ENCODE data around the gene ATM. TPM values are rescaled to one million over a fixed set of nuclear protein-coding genes. Genes with fewer than 3 reads are reported as not detected.

ATM gene
- total RNA-seq, 5 donors from 2014 or later (not counting 1 experiment from before 2014, with no cell fraction given): 376 to 547 (median 410) TPM

GRCh38 chr11:108206969-108207682, 15.7 kb upstream of the ATM start:
- H3K27ac ChIP-seq (ENCODE audit: low read length): no peak overlapping the region
- WGBS (ENCODE audit: insufficient coverage): 80% methylated on average over 6 of the region's 8 CpGs
- H3K4me1 ChIP-seq (ENCODE audit: control insufficient read depth in 1 of 2, extremely low read depth in 1 of 2, insufficient read depth in 2 of 2, low read length in 2 of 2): peaks cover 0 to 14% of the 10 kb centered on the region in 2 experiments
- Mint-ChIP-seq H3K27me3 (no peaks in the 10 kb centered on the region), H3K4me3 (no peak overlapping the region), H3K27ac (no peak overlapping the region), H3K36me3 (peaks cover 84% of the 10 kb centered on the region), H3K9me3 (peaks cover 4 to 9% (median 8%) of the 10 kb centered on the region in 3 donors), H3K4me1 (peaks cover 63 to 74% (median 65%) of the 10 kb centered on the region in 3 donors)
- POLR2A ChIA-PET: interaction anchor here in 1 of 2 donors (0.6 to 1.0 kb wide), 3 partner anchors 10 to 655 kb away, joined by 3 read pairs; no protein-coding TSS in a partner anchor
- CTCF ChIA-PET: no interaction called here
- H3K9me3 ChIP-seq: peaks cover 2% of the 10 kb centered on the region
- DNase-seq (no peak), ATAC-seq (replicated peaks in 1 of 4) (no peak)
- peaks cover 21 to 73% of the 10 kb centered on the region in 2 donors for H3K36me3 ChIP-seq (ENCODE audit: control insufficient read depth in 2 of 2, extremely low read depth in 1 of 2, insufficient read depth in 1 of 2, low read length in 1 of 2)
- no peaks in the 10 kb centered on the region for H3K27me3 ChIP-seq (replicated peaks in 1 of 2; ENCODE audit: control insufficient read depth in 2 of 2, extremely low read depth in 1 of 2, insufficient read depth in 2 of 2, low read length in 1 of 2)
- H3K4me3 ChIP-seq (ENCODE audit: control insufficient read depth in 1 of 2, extremely low read depth in 1 of 2, low read length in 1 of 2): peak overlapping the region in 1 of 2 donors; percentile 17

GRCh38 chr11:108207683-108208060, 15.2 kb upstream of the ATM start:
- Histone ChIP-seq H3K27ac (ENCODE audit: low read length) (no peak overlapping the region), H3K27me3 (replicated peaks in 1 of 2; ENCODE audit: control insufficient read depth in 2 of 2, extremely low read depth in 1 of 2, insufficient read depth in 2 of 2, low read length in 1 of 2) (no peaks in the 10 kb centered on the region), H3K4me3 (ENCODE audit: control insufficient read depth in 1 of 2, extremely low read depth in 1 of 2, low read length in 1 of 2) (peak overlapping the region in 1 of 2 donors; percentile 8), H3K4me1 (ENCODE audit: control insufficient read depth in 1 of 2, extremely low read depth in 1 of 2, insufficient read depth in 2 of 2, low read length in 2 of 2) (peaks cover 0 to 15% of the 10 kb centered on the region in 2 experiments), H3K9me3 (peaks cover 2% of the 10 kb centered on the region), H3K36me3 (ENCODE audit: control insufficient read depth in 2 of 2, extremely low read depth in 1 of 2, insufficient read depth in 1 of 2, low read length in 1 of 2) (peaks cover 21 to 73% of the 10 kb centered on the region in 2 donors)
- DNase-seq (no peak), ATAC-seq (replicated peaks in 1 of 4) (no peak)
- 95% methylated on average over 3 of the region's 6 CpGs for WGBS (ENCODE audit: insufficient coverage)
- no peaks in the 10 kb centered on the region for H3K27me3 Mint-ChIP-seq
- peaks cover 63 to 74% (median 63%) of the 10 kb centered on the region in 3 donors for H3K4me1 Mint-ChIP-seq
- peaks cover 4 to 9% (median 8%) of the 10 kb centered on the region in 3 donors for H3K9me3 Mint-ChIP-seq
- H3K36me3 Mint-ChIP-seq: peaks cover 85% of the 10 kb centered on the region
- H3K4me3 Mint-ChIP-seq: peak overlapping the region in 1 of 3 donors; percentile 52
- ChIA-PET POLR2A (interaction anchor here in 1 of 2 donors (0.6 kb wide), 1 partner anchor 655 kb away, joined by 3 read pairs; no protein-coding TSS in a partner anchor), CTCF (no interaction called here)
- no peak overlapping the region for H3K27ac Mint-ChIP-seq

GRCh38 chr11:108210441-108210840, 12.4 kb upstream of the ATM start:
- ATAC-seq (replicated peaks in 1 of 4) (no peak), DNase-seq (no peak)
- Mint-ChIP-seq H3K4me3 (peak overlapping the region in 1 of 3 donors; percentile 53), H3K27me3 (no peaks in the 10 kb centered on the region), H3K4me1 (peaks cover 60 to 79% (median 67%) of the 10 kb centered on the region in 3 donors), H3K27ac (peak overlapping the region in 1 of 2 donors; percentile 44), H3K36me3 (peaks cover 76% of the 10 kb centered on the region), H3K9me3 (peaks cover 0 to 3% (median 0%) of the 10 kb centered on the region in 3 donors)
- Histone ChIP-seq H3K36me3 (ENCODE audit: control insufficient read depth in 2 of 2, extremely low read depth in 1 of 2, insufficient read depth in 1 of 2, low read length in 1 of 2) (peaks cover 17 to 69% of the 10 kb centered on the region in 2 donors), H3K27ac (ENCODE audit: low read length) (no peak overlapping the region), H3K9me3 (peaks cover 2% of the 10 kb centered on the region), H3K4me1 (ENCODE audit: control insufficient read depth in 1 of 2, extremely low read depth in 1 of 2, insufficient read depth in 2 of 2, low read length in 2 of 2) (peaks cover 2 to 21% of the 10 kb centered on the region in 2 experiments), H3K27me3 (replicated peaks in 1 of 2; ENCODE audit: control insufficient read depth in 2 of 2, extremely low read depth in 1 of 2, insufficient read depth in 2 of 2, low read length in 1 of 2) (no peaks in the 10 kb centered on the region), H3K4me3 (ENCODE audit: control insufficient read depth in 1 of 2, extremely low read depth in 1 of 2, low read length in 1 of 2) (no peak overlapping the region)
- POLR2A ChIA-PET: interaction anchor here in 1 of 2 donors (0.7 kb wide), 1 partner anchor 68 kb away, joined by 3 read pairs; no protein-coding TSS in a partner anchor
- no CpG with 5 or more reads among the region's 1 CpG for WGBS (ENCODE audit: insufficient coverage)
- CTCF ChIA-PET: interaction anchor here (0.5 to 0.7 kb wide), 2 partner anchors 15 to 54 kb away, joined by 4 to 6 read pairs; no protein-coding TSS in a partner anchor

GRCh38 chr11:108213784-108214183, 9.1 kb upstream of the ATM start:
- H3K27ac Mint-ChIP-seq: peak overlapping the region in 1 of 2 donors; percentile 58
- peaks cover 78 to 92% (median 83%) of the 10 kb centered on the region in 3 donors for H3K4me1 Mint-ChIP-seq
- Histone ChIP-seq H3K9me3 (no peaks in the 10 kb centered on the region), H3K4me1 (ENCODE audit: control insufficient read depth in 1 of 2, extremely low read depth in 1 of 2, insufficient read depth in 2 of 2, low read length in 2 of 2) (peaks cover 24 to 29% of the 10 kb centered on the region in 2 experiments), H3K4me3 (ENCODE audit: control insufficient read depth in 1 of 2, extremely low read depth in 1 of 2, low read length in 1 of 2) (no peak overlapping the region), H3K27me3 (replicated peaks in 1 of 2; ENCODE audit: control insufficient read depth in 2 of 2, extremely low read depth in 1 of 2, insufficient read depth in 2 of 2, low read length in 1 of 2) (no peaks in the 10 kb centered on the region), H3K36me3 (ENCODE audit: control insufficient read depth in 2 of 2, extremely low read depth in 1 of 2, insufficient read depth in 1 of 2, low read length in 1 of 2) (peaks cover 3 to 36% of the 10 kb centered on the region in 2 donors), H3K27ac (ENCODE audit: low read length) (no peak overlapping the region)
- H3K4me3 Mint-ChIP-seq: peak overlapping the region in 2 of 3 donors; percentile 8 to 24
- no peaks in the 10 kb centered on the region for H3K27me3 Mint-ChIP-seq
- WGBS (ENCODE audit: insufficient coverage): no CpG with 5 or more reads among the region's 2 CpGs
- POLR2A ChIA-PET: no interaction called here
- peaks cover 48% of the 10 kb centered on the region for H3K36me3 Mint-ChIP-seq
- H3K9me3 Mint-ChIP-seq: no peaks in the 10 kb centered on the region
- CTCF ChIA-PET: interaction anchor here in 1 of 2 donors (0.7 kb wide), 1 partner anchor 27 kb away, joined by 3 read pairs; no protein-coding TSS in a partner anchor
- DNase-seq (no peak), ATAC-seq (replicated peaks in 1 of 4) (no peak)

GRCh38 chr11:108216988-108217387, 5.9 kb upstream of the ATM start:
- peak overlapping the region in 2 of 3 donors; percentile 11 to 34 for H3K4me3 Mint-ChIP-seq
- CTCF ChIA-PET: no interaction called here

GRCh38 chr11:108218455-108218854, 4.4 kb upstream of the ATM start:
- Mint-ChIP-seq H3K36me3 (peaks cover 32% of the 10 kb centered on the region), H3K27me3 (no peaks in the 10 kb centered on the region), H3K27ac (peak overlapping the region; percentile 29 to 41), H3K9me3 (no peaks in the 10 kb centered on the region), H3K4me3 (peak overlapping the region in 2 of 3 donors; percentile 10 to 63), H3K4me1 (peaks cover 71 to 76% (median 74%) of the 10 kb centered on the region in 3 donors)
- DNase-seq: no peak
- H3K4me3 ChIP-seq (ENCODE audit: control insufficient read depth in 1 of 2, extremely low read depth in 1 of 2, low read length in 1 of 2): no peak overlapping the region
- no peak overlapping the region for H3K27ac ChIP-seq (ENCODE audit: low read length)
- ChIA-PET CTCF (interaction anchor here (0.6 to 1.2 kb wide), 6 partner anchors 10 to 67 kb away, joined by 3 to 7 read pairs (median 4); no protein-coding TSS in a partner anchor), POLR2A (interaction anchor here (0.7 to 1.0 kb wide), 3 partner anchors 10 to 34 kb away, joined by 3 read pairs; no protein-coding TSS in a partner anchor)
- H3K36me3 ChIP-seq (ENCODE audit: control insufficient read depth in 2 of 2, extremely low read depth in 1 of 2, insufficient read depth in 1 of 2, low read length in 1 of 2): peaks cover 0 to 13% of the 10 kb centered on the region in 2 donors
- no CpG with 5 or more reads among the region's 2 CpGs for WGBS (ENCODE audit: insufficient coverage)
- ATAC-seq (replicated peaks in 1 of 4): no peak
- no peaks in the 10 kb centered on the region for H3K27me3 ChIP-seq (replicated peaks in 1 of 2; ENCODE audit: control insufficient read depth in 2 of 2, extremely low read depth in 1 of 2, insufficient read depth in 2 of 2, low read length in 1 of 2)
- H3K9me3 ChIP-seq: no peaks in the 10 kb centered on the region
- H3K4me1 ChIP-seq (ENCODE audit: control insufficient read depth in 1 of 2, extremely low read depth in 1 of 2, insufficient read depth in 2 of 2, low read length in 2 of 2): peaks cover 21 to 45% of the 10 kb centered on the region in 2 experiments

More at GRCh38 chr11:108216988-108217387, 5.9 kb upstream of the ATM start:
- peak in 1 of 35 experiments; percentile 36 for DNase-seq
- Mint-ChIP-seq H3K27ac (peak overlapping the region; percentile 5 to 44), H3K4me1 (peaks cover 82 to 88% (median 83%) of the 10 kb centered on the region in 3 donors), H3K9me3 (no peaks in the 10 kb centered on the region), H3K36me3 (peaks cover 42% of the 10 kb centered on the region), H3K27me3 (no peaks in the 10 kb centered on the region)
- H3K4me1 ChIP-seq (ENCODE audit: control insufficient read depth in 1 of 2, extremely low read depth in 1 of 2, insufficient read depth in 2 of 2, low read length in 2 of 2): peaks cover 28 to 45% of the 10 kb centered on the region in 2 experiments
- POLR2A ChIA-PET: interaction anchor here in 1 of 2 donors (0.6 to 0.9 kb wide), 2 partner anchors 11 to 54 kb away, joined by 3 read pairs; no protein-coding TSS in a partner anchor
- no peaks in the 10 kb centered on the region for H3K9me3 ChIP-seq
- peak; percentile 55 to 69 (median 60) for ATAC-seq (replicated peaks in 1 of 4)
- H3K4me3 ChIP-seq (ENCODE audit: control insufficient read depth in 1 of 2, extremely low read depth in 1 of 2, low read length in 1 of 2): no peak overlapping the region
- WGBS (ENCODE audit: insufficient coverage): no CpG with 5 or more reads among the region's 4 CpGs
- H3K36me3 ChIP-seq (ENCODE audit: control insufficient read depth in 2 of 2, extremely low read depth in 1 of 2, insufficient read depth in 1 of 2, low read length in 1 of 2): peaks cover 0 to 25% of the 10 kb centered on the region in 2 donors
- no peaks in the 10 kb centered on the region for H3K27me3 ChIP-seq (replicated peaks in 1 of 2; ENCODE audit: control insufficient read depth in 2 of 2, extremely low read depth in 1 of 2, insufficient read depth in 2 of 2, low read length in 1 of 2)
- no peak overlapping the region for H3K27ac ChIP-seq (ENCODE audit: low read length)

Data from T-cell (primary cell).